HepG2 (cell line): ENCODE results near the gene DOCK3. TPM values are rescaled to one million over a fixed set of nuclear protein-coding genes. Genes with fewer than 3 reads are reported as not detected.
A peak's percentile ranks its signal among the peaks of the same experiment; 100 is the strongest.

ENCODE experiments used
- BCL6 ChIP-seq: IDR thresholded peaks from 2 replicates; pipeline ENCODE4 v1.6.1; 2016; ENCODE audit warnings: missing genetic modification reagents, missing compliant biosample characterization
- EHMT2 ChIP-seq: fragments of 200-600 bp; sonication (generic); IDR thresholded peaks from 2 replicates; pipeline ENCODE4 v1.7.0; 2017; ENCODE audit warnings: antibody characterized with exemption, low read depth, low read length, borderline replicate concordance
- EZH2 ChIP-seq: conservative IDR thresholded peaks from 2 replicates; pipeline ENCODE4 v1.6.1; 2012; ENCODE audit warnings: mild to moderate bottlenecking, low read depth, low read length, moderate library complexity
- FOXP1 ChIP-seq, 2 experiments: fragments of 450-650 bp in 1 of 2; IDR thresholded peaks; 2 replicates each; pipeline ENCODE4 v1.6.1; 2017 to 2018; ENCODE audit warnings: antibody characterized with exemption in 1 of 2
- KDM6A ChIP-seq: IDR thresholded peaks from 2 replicates; pipeline ENCODE4 v1.6.1; 2016; ENCODE audit warnings: low read depth
- KLF16 ChIP-seq, 2 experiments: sonication (generic) in 1 of 2; formaldehyde crosslinking in 1 of 2; IDR thresholded peaks; 2 replicates each; pipeline versions ENCODE4 v1.6.1 to v1.8.0; 2016 to 2023; ENCODE audit warnings: missing genetic modification reagents in 2 of 2, missing compliant biosample characterization in 1 of 2
- MAF1 ChIP-seq: sonication (generic); formaldehyde crosslinking; IDR thresholded peaks from 2 replicates; pipeline ENCODE4 v1.5.0; 2020; ENCODE audit warnings: missing genetic modification reagents, borderline replicate concordance
- MED1 ChIP-seq: sonication (generic); formaldehyde crosslinking; IDR thresholded peaks from 2 replicates; pipeline ENCODE4 v1.4.0; 2020; ENCODE audit warnings: missing genetic modification reagents
- MEIS2 ChIP-seq: sonication (generic); formaldehyde crosslinking; IDR thresholded peaks from 2 replicates; pipeline ENCODE4 v1.9.0; 2021; ENCODE audit warnings: mild to moderate bottlenecking, missing genetic modification reagents
- MLLT10 ChIP-seq: sonication (generic); formaldehyde crosslinking; IDR thresholded peaks from 2 replicates; pipeline ENCODE4 v1.4.0; 2020; ENCODE audit warnings: missing genetic modification reagents
- NFIC ChIP-seq: IDR thresholded peaks from 2 replicates; pipeline ENCODE4 v1.6.1; 2012; ENCODE audit warnings: mild to moderate bottlenecking, low read length, inconsistent platforms
- NR2C2 ChIP-seq: sonication (generic); formaldehyde crosslinking; IDR thresholded peaks from 2 replicates; pipeline ENCODE4 v1.4.0; 2020; ENCODE audit warnings: missing genetic modification reagents, mild to moderate bottlenecking, moderate library complexity, borderline replicate concordance
- PPARG ChIP-seq: conservative IDR thresholded peaks from 2 replicates; pipeline ENCODE4 v1.6.1; 2016; ENCODE audit warnings: missing biosample characterization, missing genetic modification reagents
- SIX1 ChIP-seq: sonication (generic); formaldehyde crosslinking; IDR thresholded peaks from 2 replicates; pipeline ENCODE4 v1.4.0; 2020; ENCODE audit warnings: missing genetic modification reagents, borderline replicate concordance
- SOX5 ChIP-seq: IDR thresholded peaks from 2 replicates; pipeline ENCODE4 v1.6.1; 2016; ENCODE audit warnings: borderline replicate concordance
- SPEN ChIP-seq: sonication (generic); formaldehyde crosslinking; IDR thresholded peaks from 2 replicates; pipeline ENCODE4 v1.5.1; 2020; ENCODE audit warnings: low read depth, mild to moderate bottlenecking, missing genetic modification reagents
- ZNF775 ChIP-seq: sonication (generic); formaldehyde crosslinking; IDR thresholded peaks from 2 replicates; pipeline ENCODE4 v1.4.0; 2020; ENCODE audit warnings: missing genetic modification reagents, mild to moderate bottlenecking, moderate library complexity, borderline replicate concordance
- ZNF816 ChIP-seq: sonication (generic); formaldehyde crosslinking; IDR thresholded peaks from 2 replicates; pipeline ENCODE4 v1.8.0; 2022; ENCODE audit warnings: missing genetic modification reagents, mild to moderate bottlenecking, borderline replicate concordance
- ZNF878 ChIP-seq: sonication (generic); formaldehyde crosslinking; IDR thresholded peaks from 2 replicates; pipeline ENCODE4 v1.8.1; 2023; ENCODE audit warnings: mild to moderate bottlenecking, missing genetic modification reagents, moderate library complexity
- ZSCAN22 ChIP-seq: sonication (generic); formaldehyde crosslinking; IDR thresholded peaks from 2 replicates; pipeline ENCODE4 v1.4.0; 2020; ENCODE audit warnings: mild to moderate bottlenecking, missing genetic modification reagents
- ZSCAN30 ChIP-seq: sonication (generic); formaldehyde crosslinking; IDR thresholded peaks from 2 replicates; pipeline ENCODE4 v1.5.0; 2020; ENCODE audit warnings: mild to moderate bottlenecking, missing genetic modification reagents
- polyA plus RNA-seq, 8 experiments: library from polyadenylated mRNA; depleted of rRNA in 3 of 8; stranded (reverse) in 7 of 8; unstranded in 1 of 8; fragments of >200 nt; fragmentation: Illumina TruSeq in 4 of 8; extraction: Trizol in 4 of 8; gene quantifications; 2 replicates each; pipeline versions ENCODE4 v1.2.1 to v1.2.3, GENCODE V29; 2011 to 2016; ENCODE audit warnings: low read depth in 4 of 8, missing spikeins in 1 of 8, mixed read lengths in 1 of 8; ENCODE audit not compliant: insufficient read depth in 1 of 8
- total RNA-seq, 5 experiments: library from RNA; depleted of rRNA; stranded (reverse); fragments of >200 nt; fragmentation: Illumina TruSeq; extraction: Trizol; gene quantifications; 2 replicates each; pipeline ENCODE4 v1.2.3, GENCODE V29; 2016; ENCODE audit warnings: low read depth in 1 of 5
- TF ChIP-seq, protein P1 (sequence below): sonication (generic); formaldehyde crosslinking; IDR thresholded peaks from 2 replicates; pipeline ENCODE4 v1.4.0; 2020; ENCODE audit warnings: missing genetic modification reagents, borderline replicate concordance
- TF ChIP-seq, protein P2 (sequence below): IDR thresholded peaks from 2 replicates; pipeline ENCODE4 v1.6.1; 2016; ENCODE audit warnings: low read depth

Gene DOCK3
- total and polyA plus RNA-seq, 2 of the 13 experiments (the other 11 are each of a cell fraction or from before 2014, with no cell fraction given), result not detected

DNA sequence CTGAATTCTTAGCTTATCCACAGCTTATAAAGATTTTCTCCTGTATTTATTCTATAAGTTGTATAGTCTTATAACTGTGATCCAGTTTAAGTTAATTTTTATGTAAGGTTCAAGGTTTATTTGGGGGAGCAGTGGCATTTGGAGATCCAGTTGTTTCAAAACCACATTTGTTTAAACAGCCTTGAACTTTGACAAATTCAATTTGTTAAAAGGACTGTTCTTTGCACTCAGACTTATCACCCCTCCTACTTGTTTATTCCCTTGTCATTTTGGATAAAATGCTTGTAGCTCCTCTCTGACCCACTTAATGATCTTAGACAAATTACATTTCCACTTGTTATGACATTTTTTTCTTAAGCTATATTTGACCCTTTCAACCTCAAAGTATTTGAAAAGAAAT, 327.8 kb downstream of the DOCK3 start (continued):
- no peak for TF ChIP-seq EZH2
- TF ChIP-seq MLLT10 (CRISPR knock-in tag), result no peak
- TF ChIP-seq KLF16 (CRISPR knock-in tag; IDR thresholded peaks at IDR 0.05), result 0 out of 4 replicates have a peak, but pooled peaks of 1 of the 2 experiments have one; percentile 35
- TF ChIP-seq EHMT2, result peak; percentile 48; the same call in 1 of the 2 replicates
- TF ChIP-seq, protein P1, sequence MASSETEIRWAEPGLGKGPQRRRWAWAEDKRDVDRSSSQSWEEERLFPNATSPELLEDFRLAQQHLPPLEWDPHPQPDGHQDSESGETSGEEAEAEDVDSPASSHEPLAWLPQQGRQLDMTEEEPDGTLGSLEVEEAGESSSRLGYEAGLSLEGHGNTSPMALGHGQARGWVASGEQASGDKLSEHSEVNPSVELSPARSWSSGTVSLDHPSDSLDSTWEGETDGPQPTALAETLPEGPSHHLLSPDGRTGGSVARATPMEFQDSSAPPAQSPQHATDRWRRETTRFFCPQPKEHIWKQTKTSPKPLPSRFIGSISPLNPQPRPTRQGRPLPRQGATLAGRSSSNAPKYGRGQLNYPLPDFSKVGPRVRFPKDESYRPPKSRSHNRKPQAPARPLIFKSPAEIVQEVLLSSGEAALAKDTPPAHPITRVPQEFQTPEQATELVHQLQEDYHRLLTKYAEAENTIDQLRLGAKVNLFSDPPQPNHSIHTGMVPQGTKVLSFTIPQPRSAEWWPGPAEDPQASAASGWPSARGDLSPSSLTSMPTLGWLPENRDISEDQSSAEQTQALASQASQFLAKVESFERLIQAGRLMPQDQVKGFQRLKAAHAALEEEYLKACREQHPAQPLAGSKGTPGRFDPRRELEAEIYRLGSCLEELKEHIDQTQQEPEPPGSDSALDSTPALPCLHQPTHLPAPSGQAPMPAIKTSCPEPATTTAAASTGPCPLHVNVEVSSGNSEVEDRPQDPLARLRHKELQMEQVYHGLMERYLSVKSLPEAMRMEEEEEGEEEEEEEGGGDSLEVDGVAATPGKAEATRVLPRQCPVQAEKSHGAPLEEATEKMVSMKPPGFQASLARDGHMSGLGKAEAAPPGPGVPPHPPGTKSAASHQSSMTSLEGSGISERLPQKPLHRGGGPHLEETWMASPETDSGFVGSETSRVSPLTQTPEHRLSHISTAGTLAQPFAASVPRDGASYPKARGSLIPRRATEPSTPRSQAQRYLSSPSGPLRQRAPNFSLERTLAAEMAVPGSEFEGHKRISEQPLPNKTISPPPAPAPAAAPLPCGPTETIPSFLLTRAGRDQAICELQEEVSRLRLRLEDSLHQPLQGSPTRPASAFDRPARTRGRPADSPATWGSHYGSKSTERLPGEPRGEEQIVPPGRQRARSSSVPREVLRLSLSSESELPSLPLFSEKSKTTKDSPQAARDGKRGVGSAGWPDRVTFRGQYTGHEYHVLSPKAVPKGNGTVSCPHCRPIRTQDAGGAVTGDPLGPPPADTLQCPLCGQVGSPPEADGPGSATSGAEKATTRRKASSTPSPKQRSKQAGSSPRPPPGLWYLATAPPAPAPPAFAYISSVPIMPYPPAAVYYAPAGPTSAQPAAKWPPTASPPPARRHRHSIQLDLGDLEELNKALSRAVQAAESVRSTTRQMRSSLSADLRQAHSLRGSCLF (CRISPR knock-in tag), result no peak
- TF ChIP-seq ZNF816 (CRISPR knock-in tag), result no peak
- peak; percentile 47 for TF ChIP-seq MED1
- no peak for TF ChIP-seq ZSCAN30 (CRISPR knock-in tag)
- TF ChIP-seq SIX1, result peak; percentile 54; the same call in 1 of the 2 replicates
- TF ChIP-seq KDM6A (CRISPR knock-in tag), result peak; percentile 42; the same call in 1 of the 2 replicates
- no peak for TF ChIP-seq ZNF775 (CRISPR knock-in tag)
- peak; percentile 24; the same call in 1 of the 2 replicates for TF ChIP-seq NR2C2 (CRISPR knock-in tag)
- TF ChIP-seq PPARG (CRISPR knock-in tag), result peak; percentile 94
- no peak for TF ChIP-seq MEIS2
- TF ChIP-seq, protein P2, sequence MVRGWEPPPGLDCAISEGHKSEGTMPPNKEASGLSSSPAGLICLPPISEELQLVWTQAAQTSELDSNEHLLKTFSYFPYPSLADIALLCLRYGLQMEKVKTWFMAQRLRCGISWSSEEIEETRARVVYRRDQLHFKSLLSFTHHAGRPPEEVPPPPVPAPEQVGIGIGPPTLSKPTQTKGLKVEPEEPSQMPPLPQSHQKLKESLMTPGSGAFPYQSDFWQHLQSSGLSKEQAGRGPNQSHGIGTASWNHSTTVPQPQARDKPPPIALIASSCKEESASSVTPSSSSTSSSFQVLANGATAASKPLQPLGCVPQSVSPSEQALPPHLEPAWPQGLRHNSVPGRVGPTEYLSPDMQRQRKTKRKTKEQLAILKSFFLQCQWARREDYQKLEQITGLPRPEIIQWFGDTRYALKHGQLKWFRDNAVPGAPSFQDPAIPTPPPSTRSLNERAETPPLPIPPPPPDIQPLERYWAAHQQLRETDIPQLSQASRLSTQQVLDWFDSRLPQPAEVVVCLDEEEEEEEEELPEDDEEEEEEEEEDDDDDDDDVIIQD (CRISPR knock-in tag), result peak; percentile 60; the same call in 1 of the 2 replicates
- TF ChIP-seq MAF1, result no peak
- no peak for TF ChIP-seq ZNF878
- TF ChIP-seq BCL6, result peak; percentile 46; the same call in 1 of the 2 replicates
- no peak for TF ChIP-seq SPEN (CRISPR knock-in tag)
- peak; percentile 77; the same call in 1 of the 2 replicates for TF ChIP-seq NFIC
- TF ChIP-seq ZSCAN22 (CRISPR knock-in tag), result no peak
- peak; percentile 63; the same call in 1 of the 2 replicates for TF ChIP-seq FOXP1 (IDR thresholded peaks at IDR 0.05)
- TF ChIP-seq FOXP1 (CRISPR knock-in tag; IDR thresholded peaks at IDR 0.05), result peak; percentile 82
- peak; percentile 79 for TF ChIP-seq SOX5
